ENCODE data around the gene PACSIN3.

PACSIN3 gene

DNA sequence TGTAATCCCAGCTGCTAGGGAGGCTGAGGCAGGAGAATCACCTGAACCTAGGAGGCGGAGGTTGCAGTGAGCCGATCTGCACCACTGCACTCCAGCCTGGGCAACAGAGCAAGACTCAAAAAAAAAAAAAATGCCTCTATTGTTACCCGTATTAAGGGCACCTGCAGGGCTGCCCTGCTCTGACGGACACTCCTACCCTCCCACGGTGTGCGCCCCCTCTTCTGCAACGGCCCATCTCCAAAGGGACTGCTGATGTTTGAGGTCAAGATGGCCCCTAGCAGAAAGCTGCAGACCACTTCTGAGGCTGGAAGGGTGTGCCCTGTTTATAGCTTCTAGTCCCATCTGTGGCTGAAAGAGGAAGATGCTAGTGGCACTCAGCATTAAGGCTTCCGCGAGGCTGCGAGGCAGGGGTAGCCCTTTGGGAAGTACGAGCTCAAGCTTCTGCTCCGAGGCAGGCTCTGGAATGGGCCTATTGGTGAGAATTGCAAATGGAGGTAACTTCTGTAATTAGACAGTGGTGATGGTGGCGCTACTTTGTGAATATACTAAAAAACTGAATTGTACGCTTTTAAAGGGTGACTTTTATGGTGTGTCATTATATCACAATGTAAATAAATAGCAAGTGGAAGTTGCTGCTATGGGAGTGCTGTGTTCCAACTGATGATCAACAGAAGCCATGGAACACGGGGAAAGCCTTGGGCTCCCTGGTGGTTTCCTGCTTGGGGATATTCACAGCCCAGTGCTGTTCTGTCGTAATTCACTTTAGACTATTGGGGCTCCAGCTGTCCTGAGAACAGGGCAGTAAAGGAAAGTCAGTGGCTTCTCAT lies 33.9 kb downstream of the PACSIN3 start:
- DNase-seq, result no peak

DNA sequence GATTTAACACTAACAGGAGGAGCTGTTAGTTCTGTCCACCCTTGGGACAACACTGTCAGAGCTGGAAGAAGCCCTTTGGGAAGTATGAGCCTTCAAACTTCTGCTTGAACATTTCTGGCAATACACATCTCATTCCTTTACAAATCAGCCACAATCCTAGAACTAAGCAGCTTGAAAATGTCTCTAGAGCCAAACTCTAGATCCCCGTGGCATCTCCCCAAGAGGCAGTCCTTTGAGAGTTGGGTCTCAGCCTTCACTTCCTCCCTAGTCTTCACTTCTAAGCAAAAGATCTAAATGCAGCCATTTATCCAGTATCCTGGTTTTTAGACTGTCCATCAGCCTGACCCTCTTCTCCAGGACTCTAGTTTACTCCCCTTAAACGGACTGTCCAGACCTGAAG lies 36.5 kb downstream of the PACSIN3 start:
- no peak for DNase-seq

DNA sequence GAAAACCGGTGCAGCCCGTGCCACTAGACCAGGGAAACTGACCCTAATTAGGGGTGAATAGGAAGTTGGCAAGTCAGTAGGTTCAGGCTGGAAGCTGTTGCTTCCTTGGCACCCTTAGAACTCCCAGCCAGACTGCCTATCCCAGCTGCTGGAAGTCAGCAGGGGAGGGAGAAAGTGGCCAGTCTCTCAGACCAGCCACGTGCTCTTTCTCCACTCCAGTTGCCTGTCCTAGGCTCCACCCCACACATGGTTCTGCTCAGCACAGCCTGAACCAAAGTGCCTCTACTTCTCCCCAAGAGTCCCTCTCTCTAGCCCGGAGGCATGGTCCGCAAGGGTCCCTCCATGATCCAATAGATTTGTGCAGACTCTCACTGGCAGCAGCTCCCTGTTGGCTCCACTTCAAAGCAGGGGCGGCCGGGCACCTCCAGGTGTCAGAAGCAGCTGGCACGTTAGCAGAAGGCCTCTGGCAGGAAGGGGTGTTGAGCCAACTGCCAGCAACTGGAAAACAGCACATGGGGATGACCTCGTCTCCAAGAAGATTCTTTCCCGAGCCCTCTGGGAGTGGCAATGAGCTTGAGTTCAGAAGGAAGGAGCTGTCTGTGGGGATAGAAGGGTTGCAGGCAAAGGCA lies 37.2 kb downstream of the PACSIN3 start:
- DNase-seq, result no peak

DNA sequence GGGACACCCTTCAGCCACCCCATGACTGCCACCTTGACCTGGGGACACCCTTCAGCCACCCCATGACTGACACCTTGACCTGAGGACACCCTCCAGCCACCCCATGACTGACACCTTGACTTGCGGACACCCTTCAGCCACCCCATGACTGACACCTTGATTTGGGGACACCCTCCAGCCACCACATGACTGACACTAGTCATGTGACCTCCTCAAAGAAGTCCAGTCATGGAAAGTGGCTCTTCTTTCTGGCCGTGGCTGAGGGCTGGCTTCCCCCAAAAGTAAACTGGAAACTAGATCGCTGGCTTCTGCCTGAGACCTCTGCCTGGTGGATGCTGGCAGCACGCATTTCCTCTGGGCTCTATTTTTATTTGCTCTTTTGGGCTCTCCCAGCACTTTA lies 38.0 kb downstream of the PACSIN3 start:
- DNase-seq, result no peak

DNA sequence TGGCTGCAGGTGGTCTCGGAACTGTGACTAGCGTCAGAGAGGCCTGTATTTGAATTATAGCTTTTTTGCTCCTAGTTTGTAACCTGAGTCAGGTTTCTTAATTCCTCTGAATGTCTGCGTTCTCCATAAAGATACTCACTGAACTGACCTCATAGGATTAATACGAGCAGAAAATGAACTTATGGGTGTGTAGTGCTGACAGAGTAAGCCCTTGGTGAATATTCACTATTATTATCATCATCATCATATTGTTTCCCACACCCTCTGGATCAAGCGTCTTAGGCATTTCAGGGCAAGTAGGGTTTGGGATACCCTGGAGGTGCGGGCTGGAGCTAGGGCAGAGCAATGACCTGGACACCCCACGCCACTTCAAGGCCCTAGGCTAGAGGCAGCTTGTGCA lies 38.6 kb downstream of the PACSIN3 start:
- no peak for DNase-seq

DNA sequence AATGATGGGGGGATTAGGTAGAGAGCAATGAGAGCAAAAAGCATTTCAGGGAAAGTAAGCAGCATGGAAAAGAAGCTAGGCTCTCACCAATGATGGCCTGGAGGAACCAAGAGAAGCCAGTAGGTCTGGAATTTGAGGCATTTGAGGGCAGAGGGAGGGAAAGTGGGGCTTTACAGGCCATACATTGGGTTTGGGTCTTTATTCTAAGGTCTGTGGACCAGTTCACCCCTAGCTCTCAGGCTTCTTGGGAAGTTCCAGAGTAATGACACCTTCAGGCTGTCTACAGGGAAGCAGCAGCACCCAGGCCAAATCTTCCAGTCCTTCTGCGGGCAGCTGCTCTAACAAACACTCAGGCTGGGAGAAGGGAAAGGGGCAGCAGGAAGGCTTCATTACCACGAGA lies 39.0 kb downstream of the PACSIN3 start:
- no peak for DNase-seq

DNA sequence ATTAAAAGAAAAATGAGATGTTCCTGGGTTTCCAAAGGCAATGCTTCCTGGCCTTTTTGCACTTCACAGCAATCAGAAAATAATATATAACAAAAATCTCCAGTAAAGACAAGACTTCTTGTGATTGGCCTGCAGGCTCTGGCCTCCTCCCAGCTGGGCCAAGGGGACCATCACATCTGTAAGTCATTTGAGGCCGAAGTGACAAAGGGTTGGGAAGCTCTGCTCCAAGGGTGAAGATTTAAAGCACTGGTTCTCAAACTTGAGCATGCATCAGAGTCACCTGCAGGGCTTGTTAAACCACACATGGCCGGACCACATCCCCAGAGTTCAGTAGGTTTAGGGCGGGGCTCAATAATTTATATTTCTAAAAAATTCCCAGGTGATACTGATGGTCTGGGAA lies 41.7 kb downstream of the PACSIN3 start:
- no peak for DNase-seq

DNA sequence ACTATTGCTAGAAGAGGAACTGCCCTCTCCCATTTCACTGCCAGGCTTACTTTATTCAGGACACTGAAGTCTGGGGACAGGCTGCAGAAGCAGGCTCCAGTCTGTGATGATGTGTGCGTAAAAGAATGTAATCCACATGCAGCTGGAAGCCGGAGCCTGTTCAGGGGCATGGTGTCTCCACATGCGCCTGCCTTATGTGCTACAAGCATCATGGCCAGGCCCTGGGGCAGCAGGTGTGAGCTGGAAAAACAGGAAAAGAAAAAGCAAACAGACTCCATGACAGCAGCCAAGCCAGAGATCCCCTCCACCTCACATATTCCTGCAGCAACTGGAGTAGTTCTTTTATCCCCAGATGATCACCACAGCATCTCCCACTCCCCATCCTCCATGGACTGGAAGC lies 42.9 kb downstream of the PACSIN3 start:
- no peak for DNase-seq

DNA sequence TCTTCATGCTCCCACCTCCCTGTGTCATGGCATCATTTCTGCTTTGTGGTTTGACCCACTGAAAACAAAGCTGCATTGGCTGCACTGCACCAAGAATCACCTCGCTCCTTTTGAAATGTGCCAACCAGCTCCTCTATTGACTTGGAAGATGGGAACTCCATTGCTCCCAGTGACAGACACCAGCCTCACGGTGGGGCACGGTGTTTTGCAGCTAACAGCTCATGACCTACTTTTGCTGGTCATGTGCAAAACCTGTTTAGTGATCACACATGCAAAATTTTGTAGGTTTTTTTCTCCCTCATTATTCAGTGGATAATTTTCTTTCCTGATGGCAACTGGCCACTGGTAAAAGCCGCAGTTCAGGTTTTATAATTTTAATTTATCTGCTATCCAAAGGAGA lies 46.4 kb downstream of the PACSIN3 start:
- DNase-seq, result no peak

DNA sequence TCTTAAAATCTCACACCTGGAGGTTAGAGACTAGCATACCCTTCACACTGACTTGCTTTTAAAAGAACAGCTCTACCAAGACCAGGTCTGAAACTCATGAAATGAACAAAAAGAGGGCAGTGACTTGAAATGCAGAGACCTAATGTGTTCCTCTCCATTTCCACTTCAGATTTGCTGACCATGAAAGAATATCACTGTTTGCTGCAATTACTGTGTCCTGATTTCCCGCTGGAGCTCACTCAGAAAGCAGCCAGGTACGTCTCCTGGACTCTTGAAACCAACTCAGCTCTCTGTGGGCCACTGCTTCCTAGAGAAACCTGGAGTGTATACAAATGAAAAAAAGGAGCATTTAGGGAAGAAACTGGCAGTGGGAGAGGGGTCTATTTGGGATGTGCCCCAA lies 48.8 kb downstream of the PACSIN3 start:
- DNase-seq, result no peak

DNA sequence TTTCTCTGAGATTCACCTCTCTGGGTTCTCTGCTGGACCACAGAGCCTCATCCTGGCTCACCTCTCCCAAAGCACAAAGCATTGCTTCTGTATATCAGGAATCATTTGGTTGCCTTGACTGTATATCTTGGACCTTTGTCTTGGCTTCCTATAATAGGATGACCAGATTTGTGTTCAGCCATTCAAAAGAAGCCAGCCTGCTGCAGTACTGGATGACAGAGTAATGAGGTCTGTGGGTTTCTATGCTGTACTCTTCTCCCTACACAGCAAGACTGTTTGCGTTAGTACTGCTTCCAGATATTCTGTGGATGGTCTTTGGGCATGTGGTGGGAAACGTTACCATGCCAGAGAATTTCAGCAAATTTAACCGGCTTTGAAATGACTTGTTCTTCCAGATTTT lies 49.3 kb downstream of the PACSIN3 start:
- no peak for DNase-seq

DNA sequence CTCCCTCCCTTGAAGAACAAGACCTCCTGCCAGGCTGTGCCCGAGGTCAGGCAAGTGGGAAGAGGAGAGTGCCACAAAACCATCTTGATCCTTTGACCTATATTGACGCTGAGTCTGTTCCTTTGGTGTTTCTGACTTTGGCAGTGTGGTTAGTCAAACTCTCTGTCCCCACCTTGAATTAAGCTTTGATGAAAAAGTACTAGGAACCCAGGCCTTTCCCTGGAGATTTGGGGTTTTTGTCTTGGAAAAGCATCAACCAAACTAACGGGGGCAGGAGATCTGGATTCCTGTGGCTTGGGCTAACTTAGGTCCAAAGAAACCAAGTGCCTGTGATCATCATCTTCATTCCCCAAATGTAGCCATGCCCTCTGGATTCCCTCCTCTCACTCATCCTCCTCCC lies 49.9 kb downstream of the PACSIN3 start:
- no peak for DNase-seq

DNA sequence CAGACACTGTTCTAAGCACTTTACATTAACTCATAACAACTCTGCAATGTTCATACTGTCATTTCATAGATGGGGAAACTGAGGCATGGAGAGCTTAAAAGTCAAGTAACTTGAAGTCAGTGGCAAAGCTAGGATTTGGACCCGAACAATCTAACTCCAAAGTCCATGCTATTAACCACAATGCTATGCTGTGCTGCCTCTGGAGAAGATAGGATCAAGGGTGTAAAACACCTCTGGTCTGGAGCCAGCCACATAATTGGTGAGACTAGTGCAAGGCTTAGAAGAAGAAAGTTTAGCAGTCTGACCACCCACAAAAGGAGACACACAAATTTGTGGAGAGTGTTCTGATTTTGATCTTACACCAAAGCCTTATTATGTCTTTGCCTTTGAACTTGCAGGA lies 53.3 kb downstream of the PACSIN3 start:
- DNase-seq, result no peak

DNA sequence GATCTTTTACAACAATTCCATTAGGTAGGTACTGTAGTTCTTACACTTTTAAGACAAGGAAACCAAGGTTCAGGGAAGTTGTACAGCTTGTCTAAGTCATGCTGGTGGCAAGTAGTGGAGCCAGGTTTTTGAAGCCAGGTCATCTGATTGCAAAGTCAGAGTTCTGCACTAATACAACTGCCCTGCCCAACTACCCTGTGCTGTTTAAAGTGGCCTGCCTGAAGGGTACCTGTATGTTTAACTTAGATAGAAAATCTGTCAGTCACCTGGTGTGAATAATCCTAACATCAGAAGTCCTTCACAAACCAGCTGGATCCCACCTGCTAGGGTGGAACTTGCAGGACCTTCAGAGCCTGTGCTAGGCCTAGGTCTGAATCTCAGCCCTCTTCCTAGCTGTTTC lies 53.7 kb downstream of the PACSIN3 start:
- DNase-seq, result no peak

DNA sequence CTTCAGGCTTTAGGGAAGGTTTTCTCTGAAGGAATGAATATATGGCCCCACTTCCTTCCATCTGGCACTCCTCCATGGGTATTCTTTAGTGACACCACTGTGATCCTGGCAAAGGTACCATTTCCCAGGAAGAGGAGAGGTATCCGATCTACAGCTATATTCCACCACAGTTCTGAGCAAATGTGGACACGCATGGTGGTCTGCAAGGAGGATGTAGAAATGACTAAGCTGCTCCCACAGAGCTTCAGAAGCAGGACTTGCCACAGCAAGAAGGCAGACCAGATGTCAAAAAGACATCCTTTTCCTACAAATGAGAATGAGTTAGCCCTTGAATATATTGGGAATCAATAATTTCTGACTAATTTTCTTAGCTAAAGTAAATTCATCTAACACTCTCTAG lies 55.1 kb downstream of the PACSIN3 start:
- no peak for DNase-seq

DNA sequence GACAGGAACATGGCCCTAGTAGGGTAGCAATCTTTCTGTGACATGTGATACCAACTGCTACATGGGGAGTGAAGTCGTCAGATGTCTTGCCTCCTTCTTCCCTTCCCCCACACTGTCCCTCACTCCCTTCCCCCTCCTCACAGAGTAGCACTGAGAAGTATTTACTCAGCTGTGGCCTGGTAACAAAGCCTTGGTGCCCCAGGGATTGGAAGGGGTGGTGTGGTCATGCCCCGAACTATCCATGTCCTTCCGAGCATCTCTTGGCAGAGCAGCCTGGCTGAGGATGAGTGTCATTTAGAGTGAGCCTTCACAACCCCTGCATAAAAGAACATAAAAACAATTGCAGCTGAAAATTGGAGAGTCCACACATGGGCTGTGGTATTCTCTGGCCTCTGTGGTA lies 55.7 kb downstream of the PACSIN3 start:
- DNase-seq, result no peak
